ENCODE results near the gene LSP1.

The LSP1 gene

GRCh38 chr11:1836011-1836945, 16.6 kb upstream of the LSP1 start:
- DNase-seq (ENCODE audit: low read depth, low spot score): no peak
- no peak overlapping the region for H3K27ac ChIP-seq

- DNase-seq (ENCODE audit: low read depth, low spot score): no peak
- H3K27ac ChIP-seq: no peak overlapping the region
Observed at GRCh38 chr11:1837171-1838076, 15.5 kb upstream of the LSP1 start.

- H3K27ac ChIP-seq: no peak overlapping the region
- no peak for DNase-seq (ENCODE audit: low read depth, low spot score)
Observed at GRCh38 chr11:1838077-1838425, 14.8 kb upstream of the LSP1 start.

DNA sequence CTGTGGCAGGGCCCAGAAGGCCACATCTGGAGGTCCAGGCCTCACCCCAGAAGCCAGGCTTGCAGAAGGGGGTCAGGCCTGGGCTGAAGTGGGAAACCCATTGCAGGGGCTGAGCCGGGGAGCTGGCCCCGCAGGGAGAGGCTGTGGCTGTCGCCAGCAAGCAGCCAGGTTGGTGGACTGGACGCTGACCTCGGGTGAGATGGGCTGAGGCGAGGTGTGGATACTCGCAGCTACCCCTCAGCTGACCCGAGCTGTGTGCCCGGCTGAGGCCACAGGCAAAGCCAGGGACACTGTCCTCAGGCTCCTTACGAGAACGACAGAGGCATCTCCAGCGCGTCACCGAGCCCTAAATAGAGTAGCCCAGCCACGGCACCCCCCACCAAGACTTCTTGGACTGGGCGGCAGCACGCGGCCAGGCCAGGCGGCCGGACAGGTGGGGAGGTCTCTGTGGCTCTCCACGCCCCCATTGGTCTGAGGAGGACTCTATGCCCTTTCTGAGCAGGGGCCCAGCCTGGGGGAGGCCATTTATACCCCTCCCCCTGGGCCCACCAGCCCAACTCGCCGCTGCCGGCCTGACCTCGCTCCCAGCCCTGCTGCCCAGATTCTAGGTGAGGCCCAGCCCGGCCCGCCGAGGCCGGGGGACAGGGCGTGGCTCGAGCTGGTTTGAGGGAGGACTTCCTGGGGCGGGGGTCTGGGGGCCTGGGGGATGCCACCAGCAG, 14.3 kb upstream of the LSP1 start, which contains the start of gene TNNI2:
TNNI2 (plus strand) TSS at position 556 of the 719 bp plus-strand sequence. CDS start 716 bp downstream, outside the sequence.
- H3K27ac ChIP-seq: no peak within 1 kb of the TSS
- DNase-seq (ENCODE audit: low read depth, low spot score): no peak

DNA sequence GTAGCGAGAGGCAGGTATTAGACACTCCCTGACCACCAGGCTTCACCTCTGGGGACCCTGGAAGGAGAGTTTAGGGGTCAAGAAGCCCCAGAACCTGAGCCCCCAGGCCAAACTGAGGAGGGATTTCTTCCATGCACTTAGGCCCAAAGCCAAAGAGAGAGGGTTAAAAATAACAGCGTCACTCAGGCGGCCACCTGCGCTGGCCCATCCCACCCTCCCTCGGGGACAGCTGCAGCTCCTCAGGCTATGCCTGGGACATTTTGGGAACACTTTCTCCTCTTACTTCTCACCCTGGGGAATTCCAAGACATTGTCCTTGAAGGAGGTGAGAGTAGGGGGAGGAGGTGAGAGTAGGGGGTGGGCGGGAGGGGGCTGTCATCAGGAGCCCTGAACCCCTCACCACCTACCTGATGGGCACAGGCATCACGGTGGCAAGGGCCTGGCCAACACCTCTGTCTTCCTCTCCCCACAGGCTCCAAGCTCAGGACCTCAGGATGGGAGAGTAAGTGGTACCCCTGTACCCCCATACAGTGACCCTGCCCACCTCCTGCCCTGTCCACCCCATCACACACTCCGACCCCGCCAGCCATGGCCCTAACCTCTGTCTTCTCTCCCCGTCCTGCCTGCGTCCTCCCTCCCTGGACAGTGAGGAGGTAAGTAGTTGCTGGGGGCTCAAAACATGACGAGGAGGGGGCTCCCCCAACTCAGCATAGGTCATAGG, 13.5 kb upstream of the LSP1 start:
- no peak overlapping the region for H3K27ac ChIP-seq
- DNase-seq (ENCODE audit: low read depth, low spot score): no peak

DNA sequence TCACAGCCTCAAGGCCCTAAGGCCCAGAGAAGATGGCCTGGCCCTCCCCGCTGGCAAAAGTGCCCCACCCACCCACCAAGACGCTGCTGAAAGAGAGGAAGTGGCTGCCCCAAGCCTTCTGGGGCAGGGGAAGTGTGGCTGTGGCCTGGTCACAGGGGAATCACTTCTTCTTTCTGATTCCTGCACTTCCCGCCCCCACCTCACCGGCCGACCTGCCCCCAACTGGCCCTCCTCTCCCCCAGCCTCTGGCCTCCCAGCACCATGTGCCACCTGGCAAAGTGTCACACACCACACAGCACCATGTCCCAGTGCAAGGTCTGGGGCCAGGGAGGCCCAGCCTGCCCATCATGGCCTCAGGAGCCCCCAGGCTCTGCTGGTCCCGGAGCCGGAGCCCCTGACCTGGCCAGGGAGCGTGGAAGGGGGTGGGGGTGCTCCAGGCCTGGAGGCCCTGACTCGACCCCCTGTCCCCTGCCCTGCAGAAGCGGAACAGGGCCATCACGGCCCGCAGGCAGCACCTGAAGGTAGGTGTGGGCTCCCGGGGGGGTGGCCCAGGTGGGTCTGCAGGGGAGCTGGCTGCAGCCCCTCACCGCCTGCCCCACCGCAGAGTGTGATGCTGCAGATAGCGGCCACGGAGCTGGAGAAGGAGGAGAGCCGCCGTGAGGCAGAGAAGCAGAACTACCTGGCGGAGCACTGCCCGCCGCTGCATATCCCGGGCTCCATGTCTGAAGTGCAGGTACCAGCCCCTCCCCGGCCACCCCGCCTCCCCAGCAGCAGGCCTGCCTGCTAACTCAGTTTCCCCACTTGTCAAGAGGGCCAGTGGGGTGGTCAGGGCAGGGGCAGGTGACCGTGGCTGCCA, 12.7 kb upstream of the LSP1 start:
- DNase-seq (ENCODE audit: low read depth, low spot score): no peak
- H3K27ac ChIP-seq: no peak overlapping the region

GRCh38 chr11:1840780-1841480, 12.0 kb upstream of the LSP1 start:
- no peak overlapping the region for H3K27ac ChIP-seq

DNA sequence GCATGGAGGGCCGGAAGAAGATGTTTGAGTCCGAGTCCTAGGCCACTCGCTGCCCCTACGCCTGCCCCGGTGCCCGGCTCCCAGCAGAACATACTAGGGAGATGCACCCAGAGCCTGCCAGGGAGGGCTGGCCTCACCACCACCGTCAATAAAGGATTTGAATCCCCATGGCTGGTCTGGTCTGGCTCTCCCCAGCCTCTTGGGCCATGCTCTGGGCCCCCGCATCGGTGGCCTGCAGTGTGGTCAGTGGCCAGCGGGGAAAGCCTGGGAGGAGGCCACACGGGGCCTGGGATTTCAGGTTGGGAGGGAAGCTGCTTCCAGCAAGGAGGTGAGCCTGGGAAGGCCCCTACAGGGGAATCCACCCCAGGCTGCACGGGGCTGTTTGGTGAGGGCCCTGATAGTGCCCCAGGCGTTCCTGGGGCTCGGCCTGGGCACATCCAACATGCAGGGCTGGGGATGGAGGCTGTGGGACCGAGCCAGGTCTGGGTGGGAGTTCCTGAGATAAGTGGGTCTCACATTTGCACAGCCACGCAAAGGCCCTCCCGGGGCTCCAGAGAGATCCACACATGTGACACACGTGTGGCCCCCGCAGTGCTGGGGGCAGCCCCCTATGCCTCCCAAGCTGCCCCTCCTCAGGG, 11.3 kb upstream of the LSP1 start:
- no peak overlapping the region for H3K27ac ChIP-seq
- DNase-seq (ENCODE audit: low read depth, low spot score): no peak

More at GRCh38 chr11:1840780-1841480, 12.0 kb upstream of the LSP1 start:
- DNase-seq (ENCODE audit: low read depth, low spot score): no peak

- H3K27ac ChIP-seq: no peak overlapping the region
- DNase-seq (ENCODE audit: low read depth, low spot score): no peak
Observed at GRCh38 chr11:1842149-1843097, 10.5 kb upstream of the LSP1 start.

DNA sequence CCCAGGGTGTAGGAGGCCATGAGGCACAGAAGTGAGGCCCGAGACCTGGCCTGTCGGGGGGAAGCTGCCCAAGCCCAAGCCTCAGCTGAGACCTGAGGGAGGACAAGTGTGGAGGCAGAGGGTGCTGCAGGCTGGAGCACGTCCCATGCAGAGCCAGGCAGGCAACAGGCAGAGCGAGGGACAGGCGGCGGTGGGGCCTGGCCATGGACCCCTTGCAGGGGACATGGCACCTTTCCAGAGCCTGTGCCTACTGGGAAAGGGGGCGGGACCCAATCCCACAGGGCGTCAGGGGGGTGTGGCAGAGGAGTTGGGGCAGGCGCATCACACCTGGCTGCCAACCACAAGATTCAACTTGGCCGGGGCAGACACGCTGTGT, 9.8 kb upstream of the LSP1 start:
- H3K27ac ChIP-seq: no peak overlapping the region

DNA sequence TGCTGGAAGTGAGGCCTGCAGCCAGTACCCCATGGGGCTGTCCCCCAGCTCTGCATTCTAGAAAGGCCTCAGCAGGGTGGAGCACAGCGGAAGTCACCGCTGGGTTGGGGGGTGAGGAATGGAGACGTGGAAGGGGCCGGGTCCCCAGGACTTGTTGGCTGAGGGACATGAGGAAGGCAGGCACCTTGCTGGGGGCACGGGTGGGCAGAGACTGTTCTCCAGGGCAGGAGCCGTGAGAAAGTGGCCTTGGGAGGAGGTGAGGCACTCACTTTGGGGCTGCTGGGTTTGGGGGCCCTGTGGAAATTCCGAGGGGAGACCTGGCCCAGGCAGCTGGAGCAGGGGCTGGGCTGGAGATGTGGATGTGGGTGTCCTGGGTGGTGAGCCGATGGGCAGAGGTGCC, 9.1 kb upstream of the LSP1 start:
- H3K27ac ChIP-seq: no peak overlapping the region
- DNase-seq (ENCODE audit: low read depth, low spot score): no peak

More for the DNA sequence above, 9.8 kb upstream of the LSP1 start:
- no peak for DNase-seq (ENCODE audit: low read depth, low spot score)

GRCh38 chr11:1844221-1845094, 8.4 kb upstream of the LSP1 start:
- no peak overlapping the region for H3K27ac ChIP-seq
- DNase-seq (ENCODE audit: low read depth, low spot score): no peak

- DNase-seq (ENCODE audit: low read depth, low spot score): no peak
- no peak overlapping the region for H3K27ac ChIP-seq
Observed at GRCh38 chr11:1845095-1845429, 7.8 kb upstream of the LSP1 start.

DNA sequence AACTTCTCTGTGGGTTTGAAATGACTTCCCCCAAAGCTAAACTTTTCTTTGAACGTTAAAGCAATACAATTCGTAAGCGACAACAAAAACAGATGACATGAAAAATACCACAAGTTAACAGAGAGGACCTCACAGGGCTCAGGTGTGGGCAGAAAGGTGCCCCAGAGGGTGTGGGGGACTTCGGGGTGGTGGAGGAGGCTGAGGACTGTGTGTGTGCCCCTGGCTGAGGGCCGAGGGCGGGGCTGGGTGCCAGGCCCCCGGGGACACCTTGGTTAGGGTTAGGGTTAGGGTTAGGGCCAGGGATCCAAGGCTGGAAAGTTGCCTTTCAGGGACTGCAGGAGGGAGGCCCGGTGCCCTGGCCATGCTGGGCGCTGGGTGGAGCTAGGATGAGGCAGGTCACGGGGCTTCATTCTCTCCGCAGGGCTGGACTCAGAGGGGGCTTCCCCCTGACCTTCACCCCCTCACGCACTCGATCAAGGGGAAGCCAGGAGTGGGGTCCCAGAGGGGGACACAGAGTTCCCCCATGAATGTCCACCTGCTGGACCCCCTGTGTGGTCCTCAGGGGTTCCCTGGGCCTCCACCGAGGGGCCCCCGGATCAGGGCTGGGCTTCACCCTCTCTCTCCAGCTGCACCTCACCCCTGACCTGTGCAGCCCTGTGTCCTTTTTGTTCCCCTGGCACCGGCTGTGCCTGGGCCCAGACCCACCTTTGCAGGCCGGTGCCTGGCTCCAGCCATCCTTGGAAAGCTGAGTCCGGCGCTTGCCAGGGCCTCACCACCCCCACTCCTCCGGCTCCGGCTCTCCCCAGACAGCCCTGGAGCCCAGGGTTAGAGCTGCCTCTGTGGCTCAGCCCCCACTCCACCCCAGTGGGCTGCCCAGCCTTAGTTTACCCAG, 7.1 kb upstream of the LSP1 start:
- no peak overlapping the region for H3K27ac ChIP-seq
- DNase-seq (ENCODE audit: low read depth, low spot score): no peak

- no peak overlapping the region for H3K27ac ChIP-seq
- DNase-seq (ENCODE audit: low read depth, low spot score): no peak
Observed at GRCh38 chr11:1846453-1846932, 6.4 kb upstream of the LSP1 start.

Measured in epithelial cell of prostate (primary cell).